ENCODE data around the gene AREL1.

AREL1 gene

DNA sequence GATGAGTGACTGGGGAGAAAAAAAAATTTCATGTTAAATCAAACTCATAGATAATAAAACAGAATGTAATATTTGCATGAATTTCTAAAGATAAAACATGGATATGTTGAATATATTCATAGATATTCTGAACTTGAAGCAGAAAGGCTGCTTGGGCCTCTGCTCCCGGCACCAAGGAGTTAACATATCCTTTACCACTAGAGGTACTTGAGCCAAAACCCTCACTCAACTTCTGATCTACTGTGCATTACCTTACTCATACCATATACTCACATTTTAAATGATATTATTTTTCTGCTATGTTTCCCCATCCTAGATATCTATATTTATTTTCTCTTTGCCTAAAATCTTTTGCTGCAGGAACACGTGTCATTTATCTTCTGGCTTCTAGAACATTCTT, 14.9 kb downstream of the AREL1 start:
- no peak for DNase-seq

DNA sequence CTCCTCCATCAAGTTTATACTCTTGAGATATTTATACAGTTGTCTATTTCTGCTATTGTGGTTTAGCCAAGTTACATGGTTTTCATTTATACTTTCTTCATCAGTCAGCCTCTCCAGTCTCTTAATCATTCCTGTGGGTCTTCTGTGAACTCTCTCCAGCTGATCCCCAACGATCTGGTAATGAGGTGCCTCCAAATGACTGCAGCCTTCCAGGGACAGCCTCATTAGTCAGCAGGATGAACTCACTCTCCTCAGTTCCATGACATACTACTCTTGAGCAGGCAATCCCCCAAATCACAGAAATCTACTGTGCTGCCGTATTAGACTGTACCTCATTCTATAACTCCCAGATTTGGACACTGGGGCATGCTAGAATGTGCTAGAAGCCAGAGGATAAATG, 15.3 kb downstream of the AREL1 start:
- no peak for DNase-seq

DNA sequence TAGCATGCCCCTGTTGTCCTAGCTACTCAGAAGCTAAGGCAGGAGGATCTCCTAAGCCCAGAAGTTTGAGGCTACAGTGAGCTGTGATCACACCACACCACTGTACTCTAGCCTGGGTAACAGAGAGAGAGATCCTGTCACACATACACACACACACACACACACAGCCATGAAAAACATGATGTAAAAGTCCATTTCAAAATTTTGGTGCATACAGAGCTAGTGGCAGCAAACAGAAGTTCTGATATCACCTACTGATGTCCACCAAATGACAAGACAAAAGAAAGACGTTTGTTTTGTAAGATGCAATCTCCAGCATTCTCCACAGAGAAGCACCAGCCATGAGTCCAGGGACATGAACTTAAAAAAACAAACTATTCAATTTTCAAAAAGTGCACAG, 15.9 kb downstream of the AREL1 start:
- no peak for DNase-seq

DNA sequence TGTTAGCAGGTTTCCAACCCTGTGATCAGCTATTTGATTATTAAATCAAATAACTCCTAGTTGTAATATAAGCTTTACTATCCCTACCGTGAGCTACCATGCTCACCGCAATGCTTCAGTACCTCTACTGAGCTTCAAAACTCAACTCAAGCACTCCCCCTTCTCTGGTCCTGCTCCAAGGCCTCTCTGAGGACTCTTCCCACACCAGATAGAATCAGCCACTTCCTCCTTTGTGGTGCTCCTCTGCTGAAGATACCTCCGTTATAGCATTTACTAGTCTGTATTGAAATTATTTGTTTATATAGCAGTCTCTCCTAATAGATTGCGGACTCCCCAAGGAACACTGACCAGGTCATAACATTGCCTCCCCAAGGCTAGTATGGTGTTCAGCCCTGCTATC, 17.5 kb downstream of the AREL1 start:
- no peak for DNase-seq

DNA sequence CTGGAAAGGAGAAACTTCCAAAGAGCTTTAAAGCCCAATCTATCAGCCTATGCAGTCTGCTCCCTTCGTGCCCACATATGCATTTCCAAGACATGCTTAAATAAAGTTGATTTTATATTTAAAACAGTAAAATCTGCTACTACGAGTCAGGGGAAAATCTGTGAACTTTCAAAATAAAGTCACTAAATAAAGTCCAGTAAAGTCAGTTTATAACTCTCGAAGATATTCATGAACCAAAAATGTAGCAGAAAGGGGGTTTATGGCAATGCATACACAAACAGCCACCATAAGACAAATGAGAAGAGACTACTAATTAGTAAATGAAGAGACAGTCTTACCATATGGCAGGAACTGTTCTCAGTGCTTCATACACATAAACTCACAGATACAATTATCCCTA, 19.7 kb downstream of the AREL1 start:
- no peak for DNase-seq

DNA sequence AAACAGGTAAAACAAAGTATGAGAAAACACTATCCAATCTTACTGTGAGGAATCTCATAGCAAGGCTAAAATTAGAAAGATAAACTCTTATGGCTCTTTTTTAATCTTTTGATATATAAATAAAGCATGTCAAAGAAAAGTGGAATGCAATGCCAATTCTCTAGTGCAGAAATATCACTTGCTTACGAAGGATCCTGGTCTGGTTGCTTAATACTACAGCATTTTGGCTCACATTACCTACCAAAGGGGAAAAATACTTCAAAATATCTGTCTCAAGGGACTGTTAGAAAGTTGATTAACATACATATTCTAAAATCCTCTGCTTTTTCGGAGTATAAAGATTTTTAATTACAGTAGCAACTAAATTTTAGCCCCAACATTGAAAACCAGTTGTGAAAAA, 21.4 kb downstream of the AREL1 start:
- no peak for DNase-seq

DNA sequence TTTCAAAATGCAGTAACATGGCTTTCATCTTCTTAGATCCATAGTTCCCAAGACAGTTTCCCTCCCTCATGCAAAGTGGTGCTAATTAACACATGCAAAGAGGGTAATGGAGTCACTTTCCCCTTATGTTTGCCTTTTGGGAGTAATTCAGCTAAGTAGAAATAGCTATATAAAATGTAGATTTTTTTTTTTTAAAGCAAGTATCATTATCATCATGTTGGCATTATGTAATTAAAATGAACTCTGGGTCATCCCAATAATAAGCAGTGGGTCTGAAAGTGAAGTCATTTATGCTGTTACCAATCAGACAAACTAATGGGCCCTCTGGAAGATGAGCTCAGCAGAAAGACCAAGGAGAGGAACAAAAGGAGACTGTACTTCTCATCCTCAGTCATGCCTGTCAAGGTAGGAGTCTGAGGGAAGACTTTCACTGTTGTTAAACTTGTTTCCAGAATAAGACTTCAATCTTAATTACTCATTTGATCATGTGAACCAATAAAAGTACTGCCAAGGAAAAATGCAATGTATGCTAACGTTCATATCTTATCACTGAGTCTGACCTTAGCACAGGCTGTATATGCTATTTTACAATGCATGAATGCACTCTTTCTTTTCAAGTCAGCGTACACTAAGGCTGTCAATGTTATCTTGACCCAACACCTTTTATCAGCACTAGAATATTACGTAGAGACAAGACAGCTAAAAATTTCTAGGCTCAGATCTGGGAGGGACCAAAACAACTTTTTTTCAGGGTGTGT, 26.8 kb downstream of the AREL1 start:
- DNase-seq = no peak

DNA sequence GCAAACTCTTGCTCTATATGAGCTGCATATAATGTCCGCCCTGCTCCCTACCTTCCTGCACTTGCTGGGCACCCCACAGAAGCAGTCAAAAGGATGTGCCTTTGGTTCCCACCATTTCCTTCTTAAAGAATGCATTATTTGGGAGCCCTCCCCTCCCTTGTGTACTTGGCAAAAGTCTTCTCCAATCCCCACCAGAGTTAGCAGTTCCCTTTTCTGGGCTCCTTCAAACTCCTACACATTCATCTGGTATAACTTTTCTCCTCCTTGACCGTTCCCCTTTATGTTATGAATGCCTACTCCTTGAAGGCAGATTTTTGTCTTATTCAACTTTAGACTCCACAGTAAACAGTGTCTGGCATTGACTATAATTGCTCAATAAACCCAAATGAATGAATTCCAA, 27.8 kb downstream of the AREL1 start:
- no peak for DNase-seq

DNA sequence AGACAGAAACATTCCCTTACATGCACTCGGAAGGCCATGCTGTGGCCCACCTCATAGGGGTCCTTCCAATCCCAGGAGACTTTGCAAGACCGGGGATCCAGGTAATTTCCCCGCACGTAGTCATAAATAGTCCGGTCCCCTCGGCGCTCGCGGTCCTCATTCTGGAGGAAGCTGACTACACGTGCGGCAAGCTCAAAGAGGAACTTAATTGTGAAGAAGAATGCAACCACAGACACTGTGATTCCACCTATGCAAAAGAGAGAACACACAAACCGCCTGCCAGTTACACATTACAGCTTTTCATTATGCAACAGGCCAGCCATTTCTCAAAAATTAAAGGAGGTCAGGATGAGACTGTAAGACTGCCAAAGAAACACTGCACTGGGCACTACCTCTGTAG, 28.4 kb downstream of the AREL1 start:
- DNase-seq = no peak

DNA sequence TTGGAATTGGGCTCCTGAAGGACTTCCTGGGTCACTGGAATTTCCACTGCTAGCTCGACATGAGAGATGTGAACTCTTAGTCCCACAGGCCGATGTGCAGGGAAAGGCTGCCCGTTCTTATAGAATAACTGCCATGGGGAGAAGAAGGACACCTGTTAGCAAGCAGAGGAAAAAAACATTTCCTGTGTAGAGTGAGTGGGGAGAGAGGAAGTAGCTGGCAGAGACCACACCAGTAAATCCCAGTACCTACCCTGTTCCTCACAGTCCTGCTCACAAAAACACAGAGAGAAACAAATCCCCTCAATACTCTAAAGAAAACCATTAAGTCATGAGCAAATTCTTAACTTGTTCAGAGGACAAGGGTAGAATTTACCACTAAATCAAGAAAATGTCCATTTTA, 29.5 kb downstream of the AREL1 start:
- DNase-seq = no peak

DNA sequence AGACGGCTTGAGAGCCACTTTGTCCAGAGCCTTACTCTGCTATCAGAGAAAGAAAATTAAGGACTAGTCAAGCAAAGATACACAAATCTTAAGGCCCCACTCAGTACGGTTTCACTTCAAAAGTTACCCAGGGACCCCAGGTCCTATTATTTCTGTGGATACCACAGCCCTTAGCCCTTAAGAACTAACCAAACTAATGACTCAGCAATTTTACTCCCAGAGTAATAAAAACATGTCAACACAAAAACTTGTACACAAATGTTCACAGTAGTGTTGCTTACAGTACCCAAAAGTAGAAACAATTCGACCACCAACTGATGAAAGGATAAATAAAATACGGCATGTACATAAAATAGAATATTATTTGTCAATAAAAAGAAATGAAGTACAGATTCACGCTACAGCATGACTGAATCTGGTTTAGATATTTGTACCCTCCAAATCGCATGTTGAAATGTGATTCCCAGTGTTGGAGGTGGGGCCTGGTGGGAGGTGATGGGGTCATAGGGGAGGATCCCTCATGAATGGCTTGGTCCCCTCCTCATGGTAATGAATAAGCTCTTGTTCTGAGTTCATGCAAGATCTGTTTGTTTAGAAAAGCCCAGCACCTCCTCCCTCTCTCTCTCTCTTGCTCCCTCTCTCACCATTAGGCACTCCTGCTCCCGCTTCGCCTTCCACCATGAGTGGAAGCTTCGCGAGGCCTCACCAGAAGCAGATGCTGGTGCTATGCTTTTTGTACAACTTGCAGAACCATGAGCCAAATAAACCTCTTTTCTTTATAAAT, 30.5 kb downstream of the AREL1 start:
- no peak for DNase-seq

DNA sequence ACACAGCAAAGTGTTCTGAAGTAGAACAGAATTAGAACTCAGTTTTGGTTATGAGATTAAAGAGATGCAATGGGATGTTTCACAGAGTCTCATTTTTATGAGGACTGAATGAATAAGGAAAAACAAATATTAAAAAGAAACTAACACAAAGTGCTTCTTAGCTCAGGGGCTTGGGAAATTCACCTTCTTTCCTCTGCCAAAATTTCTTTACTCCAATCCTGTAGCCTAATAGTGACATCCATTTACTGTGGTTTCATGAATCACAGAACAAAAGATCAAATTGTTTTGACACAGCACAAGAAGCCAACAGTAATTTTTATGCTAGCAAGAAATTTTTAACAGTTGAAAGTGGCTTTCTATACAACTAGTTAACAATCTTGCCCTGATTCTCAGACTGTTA, 37.7 kb downstream of the AREL1 start:
- no peak for DNase-seq

DNA sequence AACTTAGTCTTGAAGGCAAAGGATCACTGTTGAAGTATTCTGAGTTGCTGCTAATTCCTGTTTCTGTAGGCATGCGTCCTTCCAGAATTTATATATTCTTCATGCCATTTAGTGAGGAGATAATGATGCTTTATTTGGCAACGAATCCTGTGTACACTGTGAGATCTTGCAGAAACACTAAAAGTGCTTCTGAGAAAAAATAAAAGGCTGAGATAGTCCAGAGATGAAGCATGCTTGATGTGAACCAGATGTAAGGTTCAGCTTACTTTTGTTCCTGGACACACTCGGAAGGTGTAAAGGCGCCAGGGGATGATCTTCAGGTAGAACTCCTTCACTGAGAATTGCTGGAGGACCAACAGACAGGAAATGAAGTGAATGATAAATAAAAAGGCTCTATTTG, 39.1 kb downstream of the AREL1 start:
- no peak for DNase-seq

DNA sequence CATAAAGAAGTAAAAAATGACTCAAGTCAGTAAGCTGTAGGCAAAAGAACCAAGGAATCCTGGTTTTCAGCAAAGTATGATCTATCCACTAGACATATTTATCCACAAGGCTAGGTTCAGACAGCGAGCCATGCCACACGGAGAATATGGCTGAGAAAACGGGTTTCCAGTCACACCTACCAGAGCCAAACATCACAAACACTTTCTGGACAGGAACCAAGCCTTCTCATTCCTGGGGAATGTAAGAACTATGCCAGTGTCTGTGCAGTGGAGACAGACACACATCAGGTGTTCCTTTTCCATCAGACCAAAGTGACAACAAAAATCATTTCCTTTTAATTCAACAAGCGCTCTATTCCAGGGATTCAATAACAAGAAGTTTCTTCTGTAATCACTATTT, 41.1 kb downstream of the AREL1 start:
- DNase-seq = no peak

DNA sequence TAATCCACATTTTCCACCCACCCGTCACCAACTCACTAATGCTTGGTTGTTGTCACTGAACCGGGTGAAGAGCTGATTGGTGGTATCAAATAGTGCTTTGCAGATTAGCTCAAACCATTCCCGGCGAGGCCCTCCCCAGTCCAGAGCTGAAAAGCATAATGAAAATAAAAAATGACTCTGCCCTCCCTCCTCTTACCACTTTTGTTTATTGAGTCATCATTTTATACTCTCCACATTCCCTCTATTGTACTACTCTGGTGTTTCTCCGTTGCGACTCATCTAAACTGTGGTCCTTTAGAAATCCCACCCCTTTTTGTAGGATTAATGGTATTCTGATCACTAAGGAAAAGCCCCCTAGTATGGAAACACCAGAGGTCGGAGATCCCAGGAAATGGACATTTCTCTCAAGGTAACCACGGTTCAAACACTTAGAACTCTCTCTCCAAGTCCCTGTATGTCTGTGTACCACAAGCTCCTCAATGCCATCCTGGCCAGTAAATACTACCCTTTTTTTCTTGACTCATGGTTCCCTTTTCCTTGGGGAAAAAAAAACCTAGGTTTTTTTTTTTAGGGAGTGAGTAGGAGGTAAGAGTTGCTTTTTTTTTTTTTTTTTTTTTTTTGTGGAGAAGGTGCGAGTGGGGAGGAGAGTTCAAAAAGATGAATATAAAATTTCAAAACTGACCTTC, 42.0 kb downstream of the AREL1 start:
- DNase-seq = no peak

DNA sequence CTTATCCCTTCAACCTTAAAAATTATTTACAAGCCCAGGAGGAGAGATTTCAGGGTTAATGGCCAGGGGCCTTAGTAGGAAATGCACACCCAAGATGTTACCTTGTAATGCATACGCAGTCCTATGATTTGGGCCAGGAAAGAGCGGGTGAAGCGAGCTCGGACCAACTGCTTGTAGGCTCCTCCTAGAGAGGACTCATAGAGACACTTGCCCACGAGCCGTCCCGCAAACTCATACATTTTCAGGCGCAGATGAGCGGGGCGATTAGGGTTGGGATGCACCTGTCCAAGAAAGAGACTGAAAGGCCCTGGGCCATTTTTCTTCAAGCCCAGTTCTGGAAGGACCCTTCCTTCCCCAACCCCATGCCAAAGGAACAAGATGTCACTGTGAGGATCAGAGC, 43.0 kb downstream of the AREL1 start:
- DNase-seq = no peak

DNA sequence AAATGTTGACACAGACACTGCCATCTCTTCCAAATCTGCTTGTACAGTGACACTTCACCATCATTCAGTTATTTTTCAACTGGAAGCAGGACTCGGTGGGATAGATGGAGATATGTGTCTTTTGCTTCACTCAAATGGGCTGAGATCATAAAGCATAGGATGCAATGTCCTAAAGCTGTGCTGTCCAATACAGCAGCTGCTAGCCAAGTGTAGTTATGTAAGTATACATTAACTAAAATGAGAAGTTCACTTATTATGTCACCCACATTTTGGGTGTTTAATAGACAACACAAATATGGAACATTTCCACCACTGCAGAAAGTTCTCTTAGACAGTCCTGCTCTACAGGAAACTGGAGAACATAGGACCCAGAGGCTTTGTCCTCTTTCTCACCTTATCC, 43.6 kb downstream of the AREL1 start:
- DNase-seq = no peak

DNA sequence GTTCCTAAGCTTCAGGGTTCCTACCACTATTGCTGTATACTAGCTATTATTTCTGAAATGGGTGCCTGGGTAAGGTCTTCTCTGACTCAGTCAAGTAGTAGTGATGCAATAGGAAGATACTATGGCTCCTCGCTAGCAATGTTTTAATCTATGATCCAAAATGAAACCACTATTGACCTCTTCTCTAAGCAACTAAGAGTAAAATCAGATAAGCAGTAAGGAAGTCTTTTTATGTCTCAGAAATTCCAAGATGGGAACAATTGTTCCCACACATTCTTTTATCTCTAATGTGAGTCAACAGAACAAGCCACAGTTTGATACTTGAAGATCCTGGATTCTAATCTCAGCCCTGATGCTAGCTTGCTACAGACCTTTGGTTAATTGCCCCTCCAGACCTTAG, 45.1 kb downstream of the AREL1 start:
- peak in 1 of 5 donors; percentile 43 for DNase-seq

DNA sequence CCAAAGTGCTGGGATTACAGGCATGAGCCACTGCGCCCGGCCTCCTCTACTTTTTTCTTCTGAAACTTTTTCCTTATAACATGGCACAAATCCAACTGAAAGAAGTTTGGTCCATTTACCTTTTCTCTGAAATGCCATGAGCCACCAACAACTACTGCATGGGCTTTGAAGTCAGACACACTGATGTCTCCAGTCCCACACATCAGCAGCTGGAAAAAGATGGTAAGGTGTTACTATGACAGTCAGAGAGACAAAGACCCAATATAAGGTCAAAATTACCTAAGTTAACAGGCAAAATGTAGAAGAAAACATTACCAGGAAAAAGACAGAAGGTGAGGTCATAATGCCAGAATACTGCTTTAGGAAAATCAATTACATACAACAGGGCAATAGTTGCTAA, 48.2 kb downstream of the AREL1 start:
- no peak for DNase-seq

DNA sequence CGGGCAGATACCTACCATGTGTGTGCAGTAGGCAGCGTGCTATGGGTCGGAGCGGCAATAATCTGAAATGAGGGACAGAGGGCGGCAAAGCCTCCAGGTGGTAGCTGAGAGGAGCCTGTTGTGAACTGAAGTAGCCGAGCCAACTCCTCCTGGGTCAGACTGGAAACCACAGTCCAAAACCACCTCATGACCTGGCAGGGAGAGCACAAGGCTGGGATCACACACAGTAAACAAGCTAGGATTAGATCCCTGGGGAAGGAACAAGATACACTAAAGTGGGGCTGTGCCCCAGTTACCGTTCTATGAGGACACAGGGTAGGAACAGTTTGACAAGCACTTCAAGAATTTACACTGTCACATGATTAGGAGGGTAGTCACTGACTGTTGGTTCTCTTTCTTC, 49.0 kb downstream of the AREL1 start:
- no peak for DNase-seq

DNA sequence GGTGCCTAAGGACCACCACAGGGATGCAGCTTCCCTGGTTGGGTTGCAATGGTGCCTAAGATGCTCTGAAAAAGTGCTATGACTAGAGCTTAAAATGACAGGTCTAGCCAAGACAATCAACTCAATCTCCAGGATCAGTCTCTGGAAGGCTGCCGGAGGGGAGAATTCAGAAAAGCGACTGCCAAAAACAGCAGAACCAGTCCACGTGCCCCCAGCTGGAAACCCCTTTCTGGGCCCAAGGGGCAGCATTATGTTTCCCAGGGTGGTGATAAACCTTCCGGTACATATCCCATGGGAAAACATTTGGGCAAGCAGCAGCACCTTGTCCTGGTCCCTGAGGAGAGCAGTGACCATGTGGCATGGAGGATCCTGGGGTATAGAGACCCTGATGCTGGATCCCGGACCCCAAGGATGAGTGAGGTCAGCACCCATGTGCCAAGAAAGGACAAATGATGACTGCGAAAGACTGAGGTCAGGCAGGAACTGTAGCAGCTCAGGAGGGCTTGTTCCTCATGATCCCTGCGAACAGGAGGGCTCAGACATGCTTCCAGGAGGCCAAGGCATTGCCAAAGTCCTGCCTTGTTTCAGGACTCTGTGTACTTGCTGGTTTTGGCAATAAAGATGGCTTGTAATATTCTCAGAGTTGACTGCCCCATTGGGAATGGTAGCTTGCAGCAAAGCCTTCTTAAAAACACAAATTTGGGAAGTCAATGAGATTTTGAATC, 51.0 kb downstream of the AREL1 start:
- DNase-seq = no peak

DNA sequence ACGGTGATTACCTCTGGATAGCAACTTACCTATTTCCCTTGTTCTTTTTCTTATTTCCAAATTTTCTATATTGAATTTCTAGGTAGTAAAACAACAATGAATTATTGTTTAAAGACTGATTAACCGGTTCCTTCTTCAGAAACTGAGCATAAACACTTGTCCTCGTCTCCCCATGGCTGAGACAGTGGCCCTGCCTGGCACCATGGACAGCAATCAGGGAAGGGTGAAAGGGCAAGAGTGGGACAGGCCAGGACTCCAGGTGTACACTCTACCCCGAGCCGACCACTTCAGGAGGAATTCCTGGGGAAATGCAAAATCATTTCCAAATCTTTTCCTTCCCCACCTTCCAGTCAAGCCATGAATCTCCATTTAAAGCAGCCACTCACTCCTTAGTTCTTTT, 52.0 kb downstream of the AREL1 start:
- DNase-seq = no peak

DNA sequence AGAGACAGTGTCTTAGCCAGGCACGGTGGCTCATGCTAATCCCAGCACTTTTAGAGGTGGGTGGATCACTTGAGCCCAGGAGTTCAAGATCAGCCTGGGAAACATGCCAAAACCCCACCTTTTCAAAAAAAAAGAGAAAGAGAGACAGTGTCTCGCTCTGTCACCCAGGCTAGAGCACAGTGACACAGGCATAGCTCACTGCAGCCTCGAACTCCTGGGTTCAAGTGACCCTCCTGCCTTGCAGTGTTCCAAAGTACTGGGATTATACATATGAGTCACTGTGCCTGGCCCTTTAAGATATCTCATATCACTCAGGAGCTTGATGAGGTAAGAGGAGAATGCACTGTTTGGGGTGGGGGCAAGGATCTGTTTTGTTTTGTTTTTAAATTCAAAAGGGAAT, 52.7 kb downstream of the AREL1 start:
- DNase-seq = no peak
